HG02870 (cell line): ENCODE data around the gene KCNMA1.
"Not testable (repeated sequence)": the region's sequence is repeated elsewhere in the genome, so short reads cannot be mapped to it uniquely, and the experiment has no call there.

ENCODE experiments used
- ATAC-seq: cut with Tn5 transposase; IDR thresholded peaks from one replicate; pipeline ENCODE4 v1.9.1; 2021; ENCODE audit warnings: mild to moderate bottlenecking, moderate library complexity; ENCODE audit not compliant: unreplicated experiment

The KCNMA1 gene

GRCh38 chr10:77537720-77538373, 99.8 kb downstream of the KCNMA1 start:
- ATAC-seq: no peak

GRCh38 chr10:77537071-77537470, 100.5 kb downstream of the KCNMA1 start:
- ATAC-seq: no peak

- no peak for ATAC-seq
Measured at GRCh38 chr10:77533887-77534278, 103.7 kb downstream of the KCNMA1 start.

- ATAC-seq: no peak
Measured at GRCh38 chr10:77533146-77533886, 104.3 kb downstream of the KCNMA1 start.

- ATAC-seq: no peak
Measured at GRCh38 chr10:77532068-77532467, 105.5 kb downstream of the KCNMA1 start.

GRCh38 chr10:77531441-77532001, 106.1 kb downstream of the KCNMA1 start:
- no peak for ATAC-seq

GRCh38 chr10:77530011-77530410, 107.6 kb downstream of the KCNMA1 start:
- ATAC-seq: no peak

DNA sequence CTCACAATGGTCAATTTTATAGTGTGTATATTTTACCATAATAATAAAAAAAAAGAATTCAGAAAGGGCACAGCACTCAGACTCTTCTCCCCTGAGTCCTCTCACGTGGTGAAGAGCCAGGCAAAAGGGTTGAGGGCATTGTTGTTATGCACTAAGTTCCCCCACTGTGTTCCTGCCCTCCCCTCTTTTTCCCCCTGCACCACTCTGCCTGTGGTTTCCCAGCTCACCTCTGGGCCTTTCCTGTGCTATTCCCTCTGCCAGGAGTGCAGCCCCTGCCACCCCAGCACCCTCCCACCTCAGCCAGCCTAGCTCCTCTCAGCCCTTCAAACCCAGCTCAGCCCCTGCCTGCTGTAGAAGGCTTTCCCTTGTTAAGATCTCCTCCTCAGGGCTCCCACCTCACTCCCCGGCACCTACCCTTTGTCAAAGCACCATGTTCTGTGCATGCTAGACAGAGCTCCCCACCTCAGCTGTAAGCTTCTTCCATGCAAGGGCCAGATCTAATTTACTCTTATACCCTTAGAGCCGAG, 108.5 kb downstream of the KCNMA1 start:
- no peak for ATAC-seq

- ATAC-seq: no peak
Measured at GRCh38 chr10:77527839-77528238, 109.8 kb downstream of the KCNMA1 start.

DNA sequence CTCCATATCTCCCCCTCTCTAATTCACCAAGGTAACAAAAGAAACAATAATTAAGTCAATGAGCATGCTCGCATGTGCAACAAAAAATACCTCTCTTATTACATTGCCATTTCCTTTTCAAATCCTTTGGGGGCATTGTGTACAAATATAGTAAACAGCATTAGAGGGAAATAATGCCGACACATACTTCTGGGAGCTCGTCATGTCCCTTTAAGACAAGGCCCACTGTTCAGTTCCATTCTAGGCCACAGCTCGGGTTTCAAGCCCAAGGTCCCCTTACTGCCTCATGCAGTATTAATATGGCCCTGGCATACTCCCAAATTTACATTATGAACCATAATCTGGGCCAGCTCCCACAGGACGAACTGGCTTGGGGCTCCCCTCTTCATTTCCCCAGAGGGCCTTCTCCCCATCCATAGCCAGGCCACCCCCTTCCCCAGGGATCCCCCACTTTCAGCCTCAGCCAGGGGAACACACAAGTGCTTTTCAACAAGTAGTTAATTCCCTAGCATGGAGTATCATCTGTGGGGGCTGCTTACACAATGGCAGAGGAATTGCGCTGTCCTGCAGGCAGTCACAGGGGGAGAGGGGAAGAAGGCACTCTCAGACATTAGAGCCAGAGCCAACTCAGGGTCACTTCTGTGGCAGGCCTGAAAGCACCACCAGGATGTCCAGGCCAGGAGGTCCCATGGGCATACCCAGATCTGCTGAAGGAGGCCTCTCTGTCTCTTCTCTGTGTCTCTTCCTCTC, 110.6 kb downstream of the KCNMA1 start:
- no peak for ATAC-seq

DNA sequence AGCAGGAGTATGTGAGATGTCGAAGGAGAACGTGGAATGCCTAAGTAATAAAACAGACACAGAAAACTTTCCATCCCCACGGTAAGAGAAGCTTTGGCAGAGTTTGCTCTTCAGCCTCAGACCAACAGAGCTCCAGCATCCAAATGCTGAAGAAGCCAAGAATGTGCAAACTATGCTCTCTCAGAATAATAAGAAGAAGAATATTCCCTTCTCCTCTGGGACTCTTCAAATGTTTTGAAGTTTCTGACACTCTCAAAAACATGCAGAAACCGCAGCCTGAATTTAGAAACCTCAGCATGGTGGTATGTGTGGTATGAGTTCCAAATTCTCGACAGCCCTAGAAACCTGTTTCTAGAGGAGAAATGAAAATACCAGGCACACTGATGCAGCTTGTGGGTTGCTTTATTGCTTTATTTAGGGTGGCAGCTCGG, 113.3 kb downstream of the KCNMA1 start:
- no peak for ATAC-seq

DNA sequence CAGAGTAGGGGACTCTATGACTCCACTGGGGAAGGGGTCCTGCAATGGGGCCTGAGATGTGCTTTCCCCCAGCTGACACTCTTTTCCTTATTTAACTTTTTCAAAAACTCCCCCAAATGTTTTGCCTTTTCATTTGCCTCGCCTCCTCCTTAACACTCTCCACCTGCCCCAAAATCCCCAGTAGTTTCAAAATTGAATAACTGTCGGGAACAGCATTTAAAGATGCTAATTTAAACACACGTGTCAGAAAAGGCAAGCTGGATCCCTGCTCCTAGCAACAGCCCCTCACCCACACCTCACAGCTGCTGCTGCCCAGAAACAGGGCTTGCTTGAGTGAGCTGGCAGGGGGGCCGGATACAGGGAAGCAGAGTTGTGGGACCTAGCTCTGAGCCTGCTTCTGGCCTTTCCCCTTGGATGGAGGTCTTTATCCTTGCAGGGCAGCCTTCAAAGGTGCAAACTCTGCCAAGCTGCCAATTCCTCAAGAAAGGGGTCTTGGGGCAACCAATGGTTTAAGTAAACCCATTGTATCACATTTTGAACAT, 115.3 kb downstream of the KCNMA1 start:
- ATAC-seq: no peak

GRCh38 chr10:77520995-77521394, 116.6 kb downstream of the KCNMA1 start:
- ATAC-seq: no peak

- no peak for ATAC-seq
Measured at GRCh38 chr10:77520290-77520689, 117.3 kb downstream of the KCNMA1 start.

DNA sequence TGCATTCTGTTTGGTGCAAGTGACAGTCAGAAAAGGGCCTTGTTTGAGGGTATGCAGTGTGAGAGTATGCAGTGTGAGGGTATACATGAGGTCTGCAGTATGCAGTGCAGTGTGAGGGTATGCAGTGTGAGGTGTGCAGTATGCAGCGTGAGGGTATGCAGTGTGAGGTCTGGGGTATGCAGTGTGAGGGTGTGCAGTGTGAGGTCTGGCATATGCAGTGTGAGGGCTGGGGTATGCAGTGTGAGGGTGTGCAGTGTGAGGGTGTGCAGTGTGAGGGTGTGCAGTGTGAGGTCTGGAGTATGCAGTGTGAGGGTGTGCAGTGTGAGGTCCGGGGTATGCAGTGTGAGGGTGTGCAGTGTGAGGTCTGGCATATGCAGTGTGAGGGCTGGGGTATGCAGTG, 117.8 kb downstream of the KCNMA1 start:
- not testable (repeated sequence) for ATAC-seq

DNA sequence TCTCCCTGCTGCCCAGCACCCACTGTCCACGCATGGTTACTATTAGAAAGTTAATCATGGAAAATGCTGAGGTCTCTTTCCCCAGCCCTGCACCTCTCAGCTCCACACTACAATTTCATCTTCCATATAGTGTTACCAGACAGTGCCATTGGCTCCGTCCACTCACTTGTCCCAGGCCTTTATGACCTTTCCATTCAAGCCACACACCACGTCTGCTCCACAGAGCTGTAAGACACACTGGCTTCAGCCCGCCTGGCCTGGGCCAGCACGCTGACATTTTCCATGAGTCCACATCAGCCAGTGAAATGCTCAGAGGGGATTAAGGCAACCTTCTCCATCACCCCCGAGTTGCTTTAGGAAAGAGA, 118.7 kb downstream of the KCNMA1 start:
- ATAC-seq: no peak

DNA sequence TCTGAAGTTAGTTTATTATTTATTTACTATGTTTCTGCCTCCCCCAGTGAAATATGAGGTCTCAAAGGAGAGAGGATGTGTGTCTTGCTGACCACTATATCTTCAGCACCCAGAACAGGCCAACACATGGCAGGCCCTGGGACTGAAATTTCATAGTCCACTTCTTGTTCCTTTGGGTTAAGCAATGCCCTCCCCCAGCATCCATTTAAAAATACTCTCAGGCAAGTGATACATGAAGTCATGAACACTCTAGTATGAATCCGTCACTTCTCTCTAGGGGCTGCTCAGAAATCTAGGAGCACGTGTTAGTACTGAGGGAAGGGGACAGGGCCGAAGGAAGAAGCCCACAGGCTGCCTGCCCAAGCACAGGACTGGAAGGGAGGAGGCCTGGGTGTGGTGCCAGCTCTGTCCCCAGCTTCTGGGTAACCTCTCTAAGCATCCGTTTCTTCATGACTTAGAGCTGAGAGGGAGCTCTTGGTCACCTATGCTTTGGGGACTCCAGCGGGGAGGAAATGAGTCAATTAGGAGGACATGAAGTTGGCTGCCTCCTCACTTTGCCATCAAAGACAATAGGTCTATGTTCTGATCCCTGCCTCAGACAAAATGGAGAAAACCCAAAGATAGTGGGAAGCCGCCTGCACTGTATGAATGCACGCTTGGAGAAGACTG, 119.2 kb downstream of the KCNMA1 start:
- ATAC-seq: no peak

- no peak for ATAC-seq
Measured at GRCh38 chr10:77516575-77516974, 121.0 kb downstream of the KCNMA1 start.

- ATAC-seq: no peak
Measured at GRCh38 chr10:77514870-77515269, 122.7 kb downstream of the KCNMA1 start.

- no peak for ATAC-seq
Measured at GRCh38 chr10:77513781-77514331, 123.8 kb downstream of the KCNMA1 start.
